Occipital lobe (tissue), 2 donors: ENCODE results near the gene ZNF618. TPM values are rescaled to one million over a fixed set of nuclear protein-coding genes. Genes with fewer than 3 reads are reported as not detected.

Experiments
- DNase-seq: peaks from one replicate; lab custom pipeline; 2025; lab: John Stamatoyannopoulos, UW
- total RNA-seq: library from RNA; depleted of rRNA; stranded (reverse); fragments of >200 nt; gene quantifications from one replicate; pipeline ENCODE4 v1.2.3, GENCODE V29; 2014

The ZNF618 gene
- total RNA-seq, 1 donor from 2014 or later, result 5.8 TPM

DNA sequence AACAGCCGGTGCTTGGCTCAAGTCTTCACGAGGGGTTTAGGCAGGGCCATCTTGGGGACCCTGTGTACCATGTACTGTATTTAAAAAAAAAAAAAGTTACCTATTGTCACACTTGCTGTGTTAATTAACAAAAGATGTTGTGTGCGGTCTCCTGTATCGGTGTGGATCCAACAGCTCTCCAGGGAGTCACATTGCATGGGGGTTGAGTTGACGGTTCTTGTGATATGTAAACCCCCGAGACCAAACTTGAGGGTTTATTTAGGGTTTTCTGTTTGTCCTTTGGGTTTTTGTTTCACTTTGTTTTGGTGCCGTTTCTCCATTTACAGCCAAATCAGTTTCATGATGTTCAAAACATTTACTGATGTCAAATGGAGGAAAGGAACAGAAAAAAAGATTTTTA, 179.8 kb downstream of the ZNF618 start:
- DNase-seq, result no peak

DNA sequence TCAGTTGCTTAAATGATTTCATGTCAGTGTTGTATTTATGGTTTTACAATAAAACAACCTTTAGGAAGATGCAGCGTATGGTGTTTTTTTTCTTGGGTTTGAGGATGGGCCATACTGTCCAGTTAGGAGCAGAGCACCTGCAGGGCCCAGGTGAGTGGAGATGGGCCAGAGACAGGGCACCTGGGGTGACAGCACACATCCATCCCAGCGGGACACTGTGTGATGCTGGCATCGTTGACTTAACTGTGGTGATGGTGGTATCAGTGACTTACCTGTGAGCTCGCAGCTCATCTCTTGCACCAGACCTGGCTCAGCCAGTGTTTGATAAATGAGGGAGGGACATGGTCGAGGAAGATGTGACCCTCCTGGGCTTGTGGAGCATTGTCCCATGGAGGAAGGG, 180.4 kb downstream of the ZNF618 start:
- no peak for DNase-seq

DNA sequence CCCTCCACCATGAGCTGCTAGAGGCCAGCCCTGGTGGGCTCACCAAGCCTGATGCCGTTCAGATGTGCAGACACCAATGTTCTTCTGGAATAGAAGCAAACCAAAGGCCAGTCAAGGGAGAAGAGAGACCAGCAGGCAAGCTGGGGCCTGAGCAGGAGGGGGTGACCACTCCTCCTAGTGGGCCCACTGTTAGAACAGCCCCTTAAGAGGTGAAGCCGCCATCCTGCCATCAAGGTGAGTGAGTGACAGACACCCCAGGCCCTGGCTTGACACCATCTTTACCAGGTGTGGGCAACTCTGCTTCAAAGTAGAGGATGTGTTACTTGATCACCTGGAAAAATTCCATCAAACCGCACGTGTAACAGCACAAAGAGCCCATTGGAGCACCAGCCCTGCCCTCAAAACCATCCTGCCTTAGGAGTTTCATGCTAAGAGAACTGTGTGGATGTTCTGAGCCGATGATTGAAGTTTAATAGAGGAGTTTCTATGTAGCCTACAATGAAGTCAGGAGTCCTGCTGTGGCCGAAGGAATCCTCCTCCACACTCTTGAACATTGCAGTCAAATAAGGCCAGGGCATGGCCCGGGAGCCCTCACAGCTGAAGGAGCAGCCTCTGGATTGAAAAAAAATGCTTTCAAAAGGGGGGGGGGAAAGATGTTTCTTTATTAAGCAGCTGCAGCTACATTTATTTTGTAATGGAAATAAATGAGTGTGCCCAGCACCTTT, 181.2 kb downstream of the ZNF618 start:
- DNase-seq, result no peak

DNA sequence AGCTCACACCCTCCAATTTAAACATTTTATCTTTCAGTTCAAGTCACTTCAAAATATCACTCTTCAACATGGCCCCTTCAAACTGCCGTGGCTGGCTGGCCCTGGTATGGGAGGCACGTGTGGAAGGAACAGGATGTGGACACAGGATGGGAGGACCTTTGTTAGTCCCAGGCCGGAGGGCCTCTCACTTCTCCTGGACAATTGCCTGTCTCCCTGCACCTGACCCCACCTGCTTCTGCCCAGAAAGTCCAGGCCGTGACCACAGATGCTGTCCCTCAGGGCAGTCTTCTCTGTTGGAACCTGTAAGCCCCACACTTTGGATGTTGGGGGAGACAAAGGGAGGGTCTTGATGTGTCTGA, 182.6 kb downstream of the ZNF618 start:
- DNase-seq, result no peak

DNA sequence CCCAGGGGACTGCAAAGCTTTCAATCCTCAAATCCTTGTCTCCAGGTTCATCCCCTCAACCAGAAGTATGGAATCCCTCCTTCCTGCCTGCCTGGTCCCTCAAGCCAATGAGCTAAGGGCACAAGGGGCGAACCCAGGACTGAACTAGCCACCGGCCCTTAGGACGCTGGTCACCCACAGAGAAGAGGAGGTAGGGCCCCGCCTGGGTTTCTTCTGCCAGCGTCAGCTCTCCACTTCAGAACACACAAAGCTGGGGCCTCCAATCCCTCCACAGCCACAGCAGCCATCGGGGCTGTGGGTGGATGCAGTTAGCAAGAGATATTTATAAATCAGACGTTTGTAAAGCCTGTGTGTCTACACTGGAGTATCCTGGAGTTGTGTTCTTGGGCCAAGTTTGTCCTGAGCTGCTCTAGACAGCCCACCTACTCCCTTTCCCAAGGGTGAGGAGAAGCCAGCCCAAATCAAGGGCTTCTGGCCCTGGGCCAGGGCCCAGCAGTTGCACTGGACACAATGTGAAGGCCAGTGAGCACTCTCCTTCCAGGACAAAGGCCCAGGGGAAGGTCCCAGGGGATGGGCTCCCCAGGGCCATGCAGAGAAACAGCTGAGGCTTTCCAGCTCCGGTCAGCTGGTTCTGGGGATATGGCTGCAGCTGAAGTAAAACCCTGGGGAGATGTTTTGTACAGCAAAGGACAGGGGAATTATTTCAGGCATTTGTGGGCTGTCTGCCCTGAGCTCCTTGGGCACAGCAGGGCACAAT, 183.1 kb downstream of the ZNF618 start:
- DNase-seq, result no peak

DNA sequence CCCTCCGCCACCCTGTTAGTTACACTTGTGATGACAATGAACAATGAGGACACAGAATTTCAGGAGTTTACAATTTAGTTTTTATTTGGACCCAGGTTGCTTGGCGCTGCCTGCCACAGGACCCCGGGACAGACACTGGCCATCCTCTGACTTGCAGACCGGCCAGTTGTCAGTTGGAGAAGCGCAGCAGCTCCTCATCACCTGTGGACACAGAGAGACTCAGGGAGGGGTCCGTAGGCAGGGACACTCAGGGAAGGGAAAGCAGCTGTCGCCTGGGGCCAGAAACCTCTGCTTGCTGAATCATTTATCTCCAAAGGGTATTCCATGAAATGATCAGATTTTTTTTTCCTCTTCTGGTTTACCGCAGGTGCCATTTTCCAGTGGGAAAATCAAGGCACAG, 184.0 kb downstream of the ZNF618 start:
- no peak for DNase-seq

DNA sequence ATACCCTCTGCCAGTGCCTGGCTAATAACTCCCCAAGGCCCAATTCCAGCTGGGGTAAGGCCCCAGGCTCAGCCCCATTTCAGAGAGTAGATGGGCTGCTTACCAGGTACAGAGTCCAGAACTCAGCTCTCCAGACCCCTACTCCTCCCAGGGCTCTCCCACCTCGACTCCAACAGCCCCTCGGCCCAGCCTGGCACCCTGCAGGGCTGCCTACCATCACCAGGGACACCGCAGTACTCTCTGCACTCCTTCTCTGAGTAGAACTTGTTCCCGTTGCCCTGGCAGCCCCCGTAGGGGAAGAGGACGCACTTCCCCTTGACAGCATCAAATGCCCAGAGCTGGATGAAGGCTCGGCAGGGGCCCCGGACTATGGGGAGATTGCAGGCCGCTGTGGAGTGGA, 184.6 kb downstream of the ZNF618 start:
- DNase-seq, result no peak

DNA sequence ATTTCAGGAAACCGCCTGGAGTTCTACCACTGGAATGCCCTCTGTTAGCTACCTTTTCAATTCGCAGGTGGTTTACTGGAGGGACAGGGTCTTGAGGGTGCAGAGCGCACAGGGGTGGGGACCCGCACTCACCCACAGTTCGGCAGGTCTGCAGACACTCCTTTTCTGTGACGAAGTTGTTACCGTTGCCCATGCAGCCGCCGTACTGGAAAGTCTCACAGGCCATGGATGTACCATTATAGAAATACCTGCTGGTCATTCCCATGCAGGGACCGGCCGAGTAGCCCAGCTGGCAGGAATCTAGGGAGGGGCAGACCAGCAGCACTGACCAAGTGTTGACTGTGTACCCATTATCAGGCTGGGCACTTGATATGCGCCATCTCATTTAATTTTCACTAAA, 185.2 kb downstream of the ZNF618 start:
- no peak for DNase-seq

DNA sequence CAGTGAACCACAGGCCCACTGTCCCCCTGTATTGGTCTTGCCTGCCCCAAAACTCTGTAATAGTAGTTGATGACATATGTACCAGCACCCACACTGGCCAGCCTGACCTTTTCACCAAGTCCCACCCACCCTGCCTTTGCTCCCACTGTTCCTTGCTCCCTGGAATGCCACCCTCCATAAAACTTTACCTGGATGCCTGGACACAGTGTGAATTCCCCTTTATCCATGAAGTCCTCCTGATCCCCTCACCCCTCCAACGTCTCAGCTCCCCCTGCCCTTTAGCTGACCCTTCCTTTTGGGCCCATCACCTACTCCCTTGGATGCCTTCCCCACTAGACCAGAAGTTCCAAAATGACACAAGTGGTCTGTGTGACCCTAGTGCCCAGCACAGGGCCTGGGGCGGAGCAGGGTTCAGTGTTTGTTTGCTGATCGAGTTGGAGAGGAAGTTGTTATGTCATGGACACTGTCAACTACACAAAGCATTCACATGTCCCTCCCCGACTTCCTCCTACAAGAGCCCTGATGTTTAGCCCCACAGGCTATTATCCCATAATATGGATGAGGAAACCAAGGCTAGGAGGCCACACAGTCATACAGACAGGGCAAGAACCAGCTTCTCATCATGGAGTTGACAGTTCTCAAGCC, 185.8 kb downstream of the ZNF618 start:
- no peak for DNase-seq

DNA sequence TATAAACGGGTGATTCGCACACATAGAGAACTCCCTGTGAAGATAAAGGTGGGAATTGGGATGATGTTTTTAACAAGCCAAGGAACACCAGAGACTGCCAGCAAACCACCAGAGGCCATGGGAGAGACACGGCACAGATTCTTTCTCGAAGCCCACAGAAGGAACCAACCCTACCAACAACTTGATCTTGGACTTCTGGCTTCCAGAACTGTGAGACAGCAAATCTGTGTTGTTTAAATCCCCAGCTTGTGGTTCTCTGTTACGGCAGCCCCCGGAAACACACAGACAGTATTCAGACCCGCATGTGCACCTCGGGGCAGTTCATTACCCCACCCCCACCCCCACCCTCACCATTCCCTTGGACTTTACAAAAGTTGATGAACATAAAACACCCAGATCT, 189.2 kb downstream of the ZNF618 start:
- DNase-seq, result no peak

DNA sequence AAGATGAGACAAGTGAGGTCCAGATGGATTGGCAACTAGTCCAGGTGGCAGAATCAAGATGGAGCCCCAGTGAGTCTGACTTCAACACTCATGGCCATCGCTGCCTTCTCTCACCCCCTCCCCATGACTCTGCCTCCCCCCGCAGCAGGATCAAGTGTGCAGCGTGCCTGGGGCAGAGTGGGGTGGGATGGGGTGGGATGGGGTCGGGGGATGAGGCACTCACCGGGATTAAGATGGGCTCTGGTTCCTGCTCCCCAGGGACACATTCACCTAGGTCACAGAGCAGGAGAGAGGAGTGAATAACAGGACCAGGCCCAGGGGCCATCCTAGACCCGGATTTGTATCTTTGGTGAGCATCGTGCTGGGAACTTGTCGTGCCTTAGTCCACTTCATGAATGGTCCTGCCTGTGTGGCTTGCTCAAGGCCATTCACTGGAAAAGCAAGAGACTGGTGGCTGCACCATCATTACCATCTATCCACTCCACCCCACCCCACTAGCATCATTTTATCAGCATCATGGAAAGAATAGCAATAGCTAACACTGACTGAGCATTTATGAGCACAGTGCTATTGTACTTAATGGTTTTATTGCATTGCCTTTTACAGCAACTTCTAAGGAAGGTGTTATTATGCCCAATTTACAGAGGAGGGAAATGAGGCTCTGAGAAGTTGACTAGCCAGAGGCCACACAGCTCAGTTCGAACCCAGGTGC, 193.5 kb downstream of the ZNF618 start:
- DNase-seq, result no peak

DNA sequence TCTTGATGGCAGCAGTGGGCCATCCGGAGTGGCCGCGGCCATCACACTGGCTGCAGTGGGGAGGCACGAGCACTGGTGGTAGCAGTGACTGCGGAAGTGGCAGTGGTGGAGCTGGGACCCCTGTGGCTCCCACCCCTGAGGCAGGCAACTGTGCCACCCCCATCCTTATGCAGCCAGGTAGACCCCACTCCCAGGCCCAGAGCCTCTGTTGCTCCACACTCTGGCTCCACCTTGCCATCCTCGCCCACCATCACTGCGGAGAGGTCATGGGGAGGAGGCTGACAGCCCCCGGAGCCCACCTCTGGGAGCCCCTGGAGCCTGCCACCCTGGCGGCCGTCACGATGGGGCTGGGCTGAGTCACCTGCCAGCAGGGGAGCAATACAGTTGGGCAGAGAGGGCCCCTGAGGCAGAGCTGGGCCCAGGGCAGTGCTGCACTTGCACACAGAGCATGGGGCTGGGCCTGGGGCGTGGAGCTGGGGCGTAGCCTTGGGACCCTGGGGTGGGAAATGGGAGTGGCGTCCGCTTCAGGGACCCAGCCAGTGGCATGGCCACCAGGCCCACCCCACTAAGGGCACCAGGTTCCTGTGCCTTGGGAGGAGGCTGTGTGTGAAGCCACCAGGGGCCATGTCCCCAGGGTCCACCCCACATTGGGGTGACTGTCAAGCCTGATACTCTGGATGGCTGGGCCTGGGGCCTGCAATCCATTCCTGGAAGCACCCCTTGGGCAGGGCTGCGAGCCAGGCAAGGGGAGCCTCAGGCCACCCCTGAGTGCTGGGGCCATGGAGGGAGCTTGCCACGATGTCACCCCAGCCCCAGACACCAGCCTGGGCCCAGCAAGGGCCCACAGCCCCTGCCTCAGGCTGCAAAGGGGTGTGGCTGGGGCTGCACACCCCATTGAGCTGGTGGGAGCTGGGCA, 194.3 kb downstream of the ZNF618 start:
- no peak for DNase-seq

DNA sequence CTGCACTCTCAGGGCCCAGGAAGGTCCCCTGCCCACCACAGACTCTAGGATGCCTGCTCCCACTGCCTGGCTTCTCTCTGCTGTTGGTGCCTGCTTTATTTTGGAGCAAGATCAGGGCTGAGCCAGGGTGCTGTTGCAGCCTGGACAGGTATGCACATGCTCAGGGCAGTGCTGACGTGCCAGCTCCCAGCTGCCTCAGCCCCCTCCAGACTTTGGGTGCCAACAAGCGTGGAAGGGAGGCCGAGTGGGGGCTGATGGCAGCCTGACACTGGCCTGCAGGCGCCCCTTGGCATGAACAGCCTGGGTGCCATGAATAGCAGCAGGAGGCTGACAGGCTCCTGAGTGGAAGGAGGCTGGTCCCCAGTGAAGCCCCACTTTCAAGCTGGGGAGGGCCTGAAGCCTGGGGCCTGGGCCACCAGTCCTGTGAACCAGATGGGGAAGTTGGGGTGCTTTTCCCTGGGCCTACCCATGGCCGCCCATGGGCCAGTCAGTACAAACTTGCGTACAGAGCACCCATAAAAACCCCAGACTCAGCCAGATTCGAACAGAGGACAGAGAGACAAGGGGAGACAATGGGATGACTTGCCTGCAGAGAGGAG, 195.2 kb downstream of the ZNF618 start:
- DNase-seq, result no peak

DNA sequence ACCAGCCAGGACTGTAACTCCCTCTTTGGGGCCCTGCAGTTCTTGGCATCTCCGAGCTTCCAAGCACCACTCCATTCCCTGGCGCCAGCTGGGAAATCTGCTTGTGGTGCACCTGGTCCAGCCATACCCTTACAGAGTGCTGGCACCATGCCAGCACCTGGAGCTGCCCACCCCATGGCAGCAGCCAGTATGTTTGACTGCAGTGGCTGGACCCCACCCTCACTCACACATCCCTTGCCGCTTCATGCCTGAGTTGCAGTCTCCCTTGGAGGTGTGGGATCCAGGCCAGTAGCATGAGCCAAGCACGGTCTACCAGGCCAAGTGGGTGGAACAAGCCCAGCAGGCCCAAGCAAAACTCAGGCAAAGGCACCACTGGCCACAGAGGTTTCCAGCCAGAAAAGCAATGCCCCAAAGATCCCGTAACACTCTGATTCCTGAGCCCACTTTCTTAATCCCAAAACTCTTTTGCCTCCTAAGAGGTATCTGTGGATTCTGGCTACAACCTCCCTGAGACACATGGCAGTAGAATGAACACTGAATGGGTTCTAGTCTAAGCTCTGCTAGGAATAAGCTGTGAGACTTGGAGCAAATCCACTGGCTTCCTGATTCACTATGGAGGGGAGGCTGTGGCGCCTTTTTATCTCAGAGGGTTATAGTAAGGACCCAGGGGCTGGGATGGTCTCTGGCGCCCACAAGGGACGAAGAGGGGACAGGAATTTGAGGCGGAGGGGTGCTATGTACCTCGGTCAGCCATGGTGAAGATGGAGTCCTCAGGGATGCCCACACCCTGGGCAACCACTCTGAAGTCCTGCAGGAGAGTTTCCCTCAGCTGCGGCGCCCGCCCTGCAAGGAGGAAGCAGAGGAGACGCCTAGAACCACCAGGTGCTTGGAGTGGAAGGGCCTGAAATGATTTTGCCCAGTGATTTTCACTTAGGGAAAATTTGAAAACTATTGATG, 196.4 kb downstream of the ZNF618 start:
- DNase-seq, result no peak

DNA sequence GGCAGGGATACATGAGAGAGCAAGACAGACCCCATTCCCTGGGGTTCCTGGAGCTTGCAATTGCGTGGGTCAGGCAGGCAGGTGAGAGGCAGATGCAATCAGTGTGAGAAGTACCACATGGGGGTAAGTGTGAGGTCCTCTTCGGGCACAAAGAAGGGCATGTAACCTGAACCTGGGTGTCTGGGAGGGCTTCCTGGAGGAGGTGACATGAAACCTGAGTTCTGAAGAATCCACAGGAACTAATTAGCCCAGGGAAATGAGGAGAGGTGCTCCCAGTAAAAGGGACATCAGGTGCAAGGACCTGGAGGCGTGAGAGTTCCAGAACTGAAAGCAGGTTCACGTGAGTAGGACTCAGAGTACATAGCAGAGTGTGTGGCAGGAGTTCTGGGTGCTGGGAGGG, 199.5 kb downstream of the ZNF618 start:
- DNase-seq, result no peak

DNA sequence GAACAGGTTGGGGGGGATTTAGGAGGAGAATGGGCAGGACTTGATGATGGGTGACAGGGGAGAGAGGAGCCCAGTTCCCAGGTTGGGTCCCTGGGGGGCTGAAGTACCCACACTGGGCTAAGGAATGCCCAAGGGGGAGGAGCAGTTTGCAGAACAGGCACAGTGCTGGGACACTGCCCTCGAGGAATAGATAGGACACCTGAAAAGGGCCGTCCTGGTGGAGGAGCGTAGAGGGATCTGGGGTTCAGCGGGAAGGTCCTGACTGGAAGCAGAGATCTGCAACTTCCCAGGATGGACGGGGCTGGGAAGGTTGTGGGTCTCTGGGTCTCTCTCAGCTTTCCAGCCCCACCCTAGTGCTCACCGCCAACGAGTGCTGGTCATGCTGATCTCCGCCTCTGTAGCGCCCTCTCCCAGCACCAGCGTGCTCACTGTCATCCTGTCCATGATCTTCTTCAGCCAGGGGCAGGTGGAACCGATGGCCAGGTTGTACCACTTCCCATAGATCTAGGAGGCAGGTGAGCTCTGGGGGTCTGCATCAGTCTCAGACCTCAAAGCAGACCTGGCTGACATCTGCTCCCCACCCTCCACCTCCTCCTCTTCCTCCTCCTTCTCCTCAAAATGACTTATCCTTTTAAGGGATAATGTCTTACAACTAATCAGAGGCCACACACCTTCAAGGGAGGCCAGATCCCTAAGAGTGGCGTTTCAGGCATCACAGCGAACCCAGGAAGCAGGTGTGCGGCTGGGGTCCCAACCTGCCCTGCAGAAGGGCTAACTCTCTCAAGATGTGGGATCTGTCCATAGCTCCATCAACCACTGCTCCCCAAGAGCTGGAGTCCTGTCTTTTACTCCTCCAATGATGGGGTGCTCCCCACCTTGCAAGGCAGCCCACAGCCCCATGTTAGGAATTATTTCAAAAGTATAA, 200.4 kb downstream of the ZNF618 start:
- no peak for DNase-seq

DNA sequence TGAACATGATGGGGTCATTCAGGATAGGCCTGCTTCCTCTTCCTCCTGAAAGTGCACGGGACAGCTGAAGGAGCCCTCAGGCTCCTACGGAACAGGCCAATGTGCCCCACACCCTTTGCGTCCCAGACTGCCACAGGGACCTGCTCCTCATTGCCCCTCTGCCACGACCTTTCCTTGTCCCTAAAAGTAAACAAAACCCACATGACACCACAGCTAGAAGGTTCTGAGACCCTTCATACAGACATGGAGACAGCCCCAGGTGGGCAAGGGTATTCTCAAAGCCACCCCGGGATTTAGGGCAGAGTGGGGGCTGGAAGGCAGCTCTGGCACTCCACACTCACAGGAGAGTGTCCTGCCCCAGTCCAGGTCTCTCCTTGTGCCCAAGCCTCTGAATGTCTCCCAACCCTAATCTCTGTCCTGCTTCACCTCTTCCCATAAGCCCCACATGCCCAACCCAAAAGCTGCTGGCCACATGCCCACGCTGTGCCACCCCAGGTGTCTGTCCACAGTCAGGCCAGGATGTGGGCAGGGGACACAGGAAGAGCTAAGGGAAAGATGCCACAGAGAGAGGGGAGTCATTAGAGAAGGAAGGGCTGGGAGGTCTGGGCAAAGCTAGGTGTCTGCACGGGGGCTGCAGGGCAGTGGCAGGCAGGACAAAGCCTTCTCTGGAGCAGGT, 201.2 kb downstream of the ZNF618 start:
- DNase-seq, result no peak
